Measurements from ENCODE around the gene SYT14. TPM values are rescaled to one million over a fixed set of nuclear protein-coding genes. Genes with fewer than 3 reads are reported as not detected.

The SYT14 gene
- total RNA-seq, 4 donors from 2014 or later = 0.98 to 4.2 (median 2.0) TPM

GRCh38 chr1:209999005-209999404, 61.0 kb downstream of the SYT14 start:
- H3K27ac ChIP-seq = no peak overlapping the region
- H3K4me3 ChIP-seq = no peak overlapping the region
- no peaks in the 10 kb centered on the region for H3K36me3 ChIP-seq
- no peaks in the 10 kb centered on the region for H3K4me1 ChIP-seq
- H3K9me3 ChIP-seq = no peaks in the 10 kb centered on the region
- TF ChIP-seq EP300 (IDR thresholded peaks at IDR 0.05) (no peak), POLR2A (IDR thresholded peaks at IDR 0.05) (no peak), CTCF (IDR thresholded peaks at IDR 0.05) (no peak)
- DNase-seq (ENCODE audit: low spot score in 2 of 2) = no peak
- 60 to 65% methylated on average over 1 of the region's 1 CpG for WGBS, 2 donors
- no peaks in the 10 kb centered on the region for H3K27me3 ChIP-seq

DNA sequence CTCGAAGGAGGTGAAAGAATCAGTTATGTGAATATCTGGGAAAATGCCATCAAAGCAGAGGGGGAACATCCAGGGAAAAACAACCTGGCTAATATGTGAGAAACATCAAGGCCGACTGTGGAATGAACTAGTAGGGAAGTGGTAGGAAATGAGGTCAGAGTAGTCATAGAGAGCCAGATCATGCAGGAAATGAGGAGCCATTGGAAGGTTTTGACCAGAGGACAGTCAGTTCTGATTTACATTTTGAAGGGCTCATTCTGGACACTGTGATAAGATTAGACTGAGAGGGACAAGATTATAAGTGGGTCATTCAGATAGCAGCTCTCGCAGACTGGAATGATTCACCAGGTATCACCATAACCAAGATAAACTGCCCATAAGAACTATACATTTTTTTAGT, 63.7 kb downstream of the SYT14 start:
- Histone ChIP-seq H3K4me3 (no peak overlapping the region), H3K27ac (peak overlapping the region in 1 of 4 donors; percentile 11), H3K27me3 (no peaks in the 10 kb centered on the region), H3K36me3 (no peaks in the 10 kb centered on the region), H3K9me3 (no peaks in the 10 kb centered on the region), H3K4me1 (no peaks in the 10 kb centered on the region)
- 74 to 75% methylated on average over 3 of the region's 3 CpGs for WGBS, 2 donors
- TF ChIP-seq CTCF (IDR thresholded peaks at IDR 0.05) (no peak), POLR2A (IDR thresholded peaks at IDR 0.05) (no peak), EP300 (IDR thresholded peaks at IDR 0.05) (no peak)
- DNase-seq (ENCODE audit: low spot score in 2 of 2) = no peak

GRCh38 chr1:210003501-210003900, 65.5 kb downstream of the SYT14 start:
- 83 to 86% methylated on average over 1 of the region's 1 CpG for WGBS, 2 donors
- H3K27ac ChIP-seq = peak overlapping the region in 1 of 4 donors; percentile 30
- no peaks in the 10 kb centered on the region for H3K36me3 ChIP-seq
- no peaks in the 10 kb centered on the region for H3K9me3 ChIP-seq
- H3K27me3 ChIP-seq = no peaks in the 10 kb centered on the region
- no peak overlapping the region for H3K4me3 ChIP-seq
- DNase-seq (ENCODE audit: low spot score in 2 of 2) = no peak
- TF ChIP-seq CTCF (IDR thresholded peaks at IDR 0.05) (no peak), EP300 (IDR thresholded peaks at IDR 0.05) (no peak)
- H3K4me1 ChIP-seq = no peaks in the 10 kb centered on the region

DNA sequence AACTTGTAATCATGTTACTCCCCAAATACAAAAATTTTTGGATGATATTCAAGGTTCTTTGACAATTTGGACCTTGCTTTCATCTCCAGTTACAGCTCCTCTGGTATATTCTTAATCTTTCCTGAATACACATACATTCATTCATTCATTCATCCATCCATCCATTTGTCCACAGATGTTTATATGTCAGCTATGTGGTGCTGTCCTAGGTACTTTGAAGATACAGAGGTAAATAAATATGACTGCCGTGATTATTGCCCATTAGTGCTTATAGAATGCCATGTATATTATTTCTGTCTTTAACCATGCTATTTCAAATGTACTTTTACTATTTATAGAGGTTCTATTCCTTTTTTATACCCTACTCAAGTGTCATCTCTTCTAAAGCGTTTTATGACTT, 72.1 kb downstream of the SYT14 start:
- H3K27me3 ChIP-seq = no peaks in the 10 kb centered on the region
- 85 to 87% methylated on average over 2 of the region's 2 CpGs for WGBS, 2 donors
- TF ChIP-seq EP300 (IDR thresholded peaks at IDR 0.05) = no peak
- TF ChIP-seq CTCF (IDR thresholded peaks at IDR 0.05) = no peak
- TF ChIP-seq POLR2A (IDR thresholded peaks at IDR 0.05) = no peak
- H3K4me3 ChIP-seq = no peak overlapping the region
- H3K36me3 ChIP-seq = no peaks in the 10 kb centered on the region
- no peaks in the 10 kb centered on the region for H3K4me1 ChIP-seq
- no peak for DNase-seq (ENCODE audit: low spot score in 2 of 2)
- H3K27ac ChIP-seq = no peak overlapping the region
- H3K9me3 ChIP-seq = no peaks in the 10 kb centered on the region

DNA sequence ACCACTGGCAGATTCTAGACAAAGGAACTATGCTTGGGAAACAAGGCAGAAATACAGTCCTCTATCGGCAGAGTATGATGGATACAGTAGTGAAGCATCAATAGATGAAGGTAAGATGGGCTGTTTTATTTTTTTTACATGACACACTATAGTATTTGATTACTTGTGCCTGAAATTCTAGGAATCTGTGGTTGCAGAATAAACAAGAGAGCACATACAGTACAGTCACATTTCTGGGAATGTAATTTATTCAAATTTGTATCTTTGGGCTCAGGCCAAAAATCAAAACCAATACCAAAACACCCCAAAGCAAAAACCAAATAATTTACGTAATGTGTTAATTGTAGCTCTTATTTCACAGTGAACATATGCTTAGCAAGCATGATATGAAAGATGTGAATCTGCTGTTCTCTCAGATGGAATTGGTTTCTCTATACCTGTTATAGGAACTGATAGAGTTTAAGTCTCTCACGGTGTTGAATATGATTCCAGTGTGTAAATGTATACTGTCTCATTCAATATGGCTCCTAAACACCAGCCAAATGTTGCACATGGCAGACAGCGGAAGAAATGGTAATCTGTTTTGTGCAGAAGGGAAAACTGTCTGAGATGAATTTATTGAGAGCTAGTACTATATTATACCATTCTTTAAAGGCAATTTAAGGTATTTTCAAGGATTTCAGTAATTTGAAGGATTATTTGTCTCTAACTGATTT, 83.3 kb downstream of the SYT14 start:
- Histone ChIP-seq H3K4me1 (no peaks in the 10 kb centered on the region), H3K36me3 (no peaks in the 10 kb centered on the region), H3K27me3 (no peaks in the 10 kb centered on the region), H3K9me3 (no peaks in the 10 kb centered on the region), H3K27ac (no peak overlapping the region), H3K4me3 (no peak overlapping the region)
- DNase-seq (ENCODE audit: low spot score in 2 of 2) = no peak
- WGBS, 2 donors = 87 to 88% methylated on average over 4 of the region's 4 CpGs
- TF ChIP-seq CTCF (IDR thresholded peaks at IDR 0.05) = no peak
- no peak for TF ChIP-seq POLR2A (IDR thresholded peaks at IDR 0.05)
- TF ChIP-seq EP300 (IDR thresholded peaks at IDR 0.05) = no peak

Measured in tibial nerve (tissue), 4 donors.